CD4-positive, alpha-beta T cell treated with Interleukin-10 for 1 hour (primary cell): Measurements from ENCODE around the gene CMC1.
A peak's percentile ranks its signal among the peaks of the same experiment; 100 is the strongest.
"Not testable (repeated sequence)": the region's sequence is repeated elsewhere in the genome, so short reads cannot be mapped to it uniquely, and the experiment has no call there.

Experiments
- DNase-seq: peaks from one replicate; pipeline ENCODE4 v3.0.0-alpha.2; 2020

The CMC1 gene

DNA sequence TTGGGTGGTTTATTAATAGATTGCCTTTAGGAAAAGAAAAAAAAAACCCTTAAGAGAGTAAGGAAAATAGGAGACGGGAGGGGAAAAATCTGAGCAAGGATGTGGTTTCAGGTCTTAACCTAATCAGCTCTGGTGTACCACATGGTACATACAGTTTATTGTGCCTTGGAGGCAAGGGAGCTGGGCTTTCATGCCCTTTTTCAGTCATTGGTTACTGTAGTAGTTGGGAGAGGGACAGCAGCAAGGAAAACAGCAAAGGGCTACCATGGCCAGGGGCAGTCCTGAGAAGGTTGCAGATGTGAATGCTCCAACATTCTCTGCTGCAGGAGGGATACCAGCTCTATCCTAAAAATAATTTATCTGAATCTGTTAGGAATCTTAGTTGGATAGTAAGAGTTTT lies 5.9 kb downstream of the CMC1 start:
- DNase-seq: no peak

DNA sequence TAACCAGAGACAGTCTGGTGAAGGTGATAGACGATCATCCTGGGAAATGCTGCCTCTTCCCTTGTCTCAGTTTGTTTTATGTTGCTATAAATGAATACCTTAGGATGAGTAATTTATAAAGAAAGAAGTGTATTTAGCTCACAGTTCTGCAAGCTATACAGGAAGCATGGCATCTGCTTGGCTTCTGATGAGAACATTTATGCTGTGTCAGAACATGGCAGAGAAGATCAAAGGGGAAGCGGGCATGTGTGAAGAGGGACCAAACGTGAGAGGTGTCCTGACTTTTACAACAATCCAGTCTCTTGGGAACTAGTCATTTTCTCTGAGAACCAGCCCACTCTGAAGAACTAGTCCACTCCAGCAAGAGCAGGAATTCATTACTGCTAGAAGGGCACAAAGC lies 9.6 kb downstream of the CMC1 start:
- no peak for DNase-seq

DNA sequence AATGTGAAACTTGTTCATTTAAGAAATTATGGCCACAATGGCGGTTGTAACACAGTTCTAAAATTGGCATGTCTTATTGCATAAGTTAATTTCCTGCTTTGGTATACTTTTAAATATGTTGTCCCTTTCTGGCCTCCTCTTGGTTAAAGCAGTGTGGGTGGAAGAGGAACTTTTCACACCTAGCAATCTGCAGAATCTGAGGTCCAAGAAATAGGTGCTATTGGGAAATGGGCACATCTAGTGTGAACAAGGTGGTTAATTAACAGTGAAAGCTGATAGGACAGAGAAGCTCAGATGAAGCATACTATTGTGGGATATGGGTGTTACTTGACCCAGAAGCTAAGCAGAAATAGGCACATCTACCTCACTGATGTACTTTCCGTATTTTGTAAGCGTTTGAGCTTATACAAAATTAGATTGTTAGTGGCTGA lies 10.6 kb downstream of the CMC1 start:
- DNase-seq: peak; percentile 64

DNA sequence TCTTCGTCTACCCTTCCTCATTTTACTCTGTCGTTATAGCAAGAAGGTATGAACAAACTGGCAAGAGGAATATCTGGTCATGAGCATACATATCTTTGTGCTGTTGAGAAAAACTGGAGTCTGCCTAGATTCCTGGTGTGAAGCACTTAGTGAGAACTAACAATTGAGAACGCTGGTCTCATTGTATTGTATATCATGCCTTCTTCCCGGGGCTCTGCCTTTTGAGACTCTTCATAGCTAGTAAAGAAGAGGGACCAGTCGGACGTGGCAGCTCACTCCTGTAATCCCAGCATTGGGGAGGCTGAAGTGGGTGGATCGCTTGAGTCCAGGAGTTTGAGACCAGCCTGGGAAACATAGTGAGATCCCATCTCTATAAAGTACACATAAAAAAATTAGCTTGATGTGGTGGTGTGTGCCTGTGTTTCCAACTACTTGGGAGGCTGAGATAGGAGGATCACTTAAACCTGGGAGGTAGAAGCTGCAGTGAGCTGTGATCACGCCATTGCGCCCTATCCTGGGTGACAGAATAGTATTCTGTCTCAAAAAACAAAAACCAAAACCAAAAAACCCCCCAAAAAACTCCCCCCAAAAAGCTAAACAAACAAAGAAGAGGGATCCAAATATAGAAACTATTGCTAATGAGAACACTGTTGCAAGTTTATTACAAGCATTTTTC lies 11.8 kb downstream of the CMC1 start:
- no peak for DNase-seq

DNA sequence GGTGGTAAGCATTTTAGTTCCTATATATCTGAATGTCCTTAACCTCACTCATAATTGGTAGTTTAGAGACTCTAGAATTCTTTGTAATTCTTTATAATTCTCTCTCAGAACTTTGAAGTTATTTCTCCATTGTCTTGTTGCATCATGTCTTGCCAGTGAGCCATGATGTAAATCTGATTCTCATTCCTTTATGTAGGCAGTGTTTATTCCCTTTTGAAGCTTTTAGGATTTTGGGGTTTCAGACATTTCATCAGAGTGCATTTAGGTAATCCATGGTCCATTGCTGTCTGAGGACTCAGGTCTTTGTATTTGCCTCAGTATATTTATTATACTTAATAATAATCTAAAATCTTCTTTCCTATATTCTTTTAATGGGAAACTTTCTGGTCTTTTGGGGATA lies 20.6 kb downstream of the CMC1 start:
- no peak for DNase-seq

DNA sequence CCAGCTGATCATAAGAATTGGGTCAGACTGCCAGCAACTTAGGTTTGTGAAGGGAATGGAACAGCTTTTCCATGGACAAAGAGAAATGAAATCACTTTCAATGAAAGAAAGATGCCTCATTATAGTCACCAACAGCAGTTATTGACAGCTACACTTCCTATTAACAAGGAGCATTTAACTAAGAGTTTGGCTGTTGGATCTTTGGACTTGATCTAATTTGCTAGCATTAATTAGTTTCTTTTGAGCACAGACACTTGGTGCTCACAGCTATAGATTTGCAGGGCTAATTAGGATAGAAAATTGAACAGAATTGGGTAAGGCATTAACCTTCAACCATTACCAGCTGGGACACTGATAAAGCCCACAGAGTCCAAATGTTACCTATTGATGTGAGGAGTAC lies 24.2 kb downstream of the CMC1 start:
- DNase-seq: no peak

DNA sequence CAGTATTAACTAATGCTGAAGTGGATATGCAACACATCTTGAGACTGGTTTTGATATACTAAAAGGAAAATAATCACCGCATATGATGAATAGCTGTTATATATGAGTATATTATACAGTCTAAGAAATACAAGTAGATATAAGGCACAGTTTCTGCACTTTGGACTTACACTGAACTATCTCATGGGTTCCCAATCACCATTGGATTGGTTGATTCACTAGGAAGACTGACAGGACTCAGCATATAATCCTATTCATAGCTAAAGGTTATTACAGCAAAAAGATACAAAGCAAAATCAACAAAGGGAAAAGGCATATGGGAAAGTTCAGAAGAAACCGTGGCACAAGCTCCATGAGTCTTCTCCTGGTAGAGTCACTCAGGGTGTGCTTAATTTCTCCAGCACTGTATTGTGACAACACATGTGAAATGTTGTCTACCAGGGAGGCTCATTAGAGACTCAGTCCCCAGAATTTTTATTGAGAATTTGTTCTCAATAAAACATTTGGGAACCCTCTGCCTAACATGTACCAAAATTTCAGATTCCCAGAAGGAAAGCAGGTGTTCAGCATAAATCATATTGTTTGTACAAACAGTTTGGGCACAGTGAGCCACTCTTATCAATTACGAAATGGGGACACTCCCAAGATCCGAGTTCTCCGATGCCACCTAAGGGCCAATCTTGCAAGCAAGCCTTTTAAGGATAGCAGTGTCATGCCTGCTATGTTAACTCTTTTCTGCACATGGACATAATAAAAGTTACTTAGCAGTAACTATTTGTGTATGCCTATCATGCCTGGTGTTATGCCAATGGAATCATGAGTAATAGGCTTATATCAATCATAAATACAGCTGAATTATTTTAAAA lies 26.8 kb downstream of the CMC1 start:
- no peak for DNase-seq

DNA sequence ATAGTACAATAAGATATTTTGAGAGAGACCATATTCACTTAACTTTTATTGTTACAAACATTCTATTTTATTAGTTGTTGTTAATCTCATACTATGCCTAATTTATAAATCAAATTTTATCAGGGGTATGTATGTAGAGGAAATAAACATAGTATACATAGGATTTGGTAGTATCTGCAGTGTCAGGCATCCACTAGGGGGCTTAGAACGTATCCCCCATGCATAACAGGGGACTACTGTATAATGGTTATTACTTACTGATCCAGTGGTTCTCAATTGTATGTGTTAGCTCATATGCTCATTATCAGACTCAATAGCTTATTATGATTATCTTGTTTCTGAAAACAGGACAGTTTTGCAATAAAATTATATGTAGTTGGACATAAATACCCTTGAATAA lies 27.6 kb downstream of the CMC1 start:
- peak; percentile 21 for DNase-seq

DNA sequence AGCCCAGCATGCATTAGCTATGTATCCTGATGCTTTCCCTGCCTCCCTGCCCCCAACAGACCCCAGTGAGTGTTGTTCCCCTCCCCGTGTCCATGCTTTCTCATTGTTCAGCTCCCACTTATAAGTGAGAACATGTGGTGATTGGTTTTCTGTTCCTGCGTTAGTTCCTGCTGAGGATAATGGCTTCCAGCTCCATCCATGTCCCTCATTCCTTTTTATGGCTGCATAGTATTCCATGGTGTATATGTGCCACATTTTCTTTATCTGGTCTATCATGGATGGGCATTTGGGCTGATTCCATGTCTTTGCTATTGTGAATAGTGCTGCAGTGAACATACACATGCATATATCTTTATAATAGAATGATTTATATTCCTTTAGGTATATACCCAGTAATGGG lies 28.5 kb downstream of the CMC1 start:
- not testable (repeated sequence) for DNase-seq

DNA sequence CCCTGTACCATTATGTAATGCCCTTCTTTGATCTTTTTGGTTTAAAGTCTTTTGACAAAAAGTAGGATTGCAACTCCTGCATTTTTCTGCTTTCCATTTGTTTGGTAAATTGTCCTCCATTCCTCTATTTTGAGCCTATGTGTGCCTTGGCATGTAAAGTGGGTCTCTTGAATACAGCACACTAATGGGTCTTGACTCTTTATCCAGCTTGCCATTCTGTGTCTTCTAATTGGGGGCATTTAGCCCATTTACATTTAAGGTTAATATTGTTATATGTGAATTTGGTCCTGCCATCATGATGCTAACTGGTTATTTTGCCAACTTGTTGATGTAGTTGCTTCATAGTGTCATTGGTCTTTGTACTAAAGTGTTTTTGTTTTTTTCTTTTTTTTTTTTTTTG lies 32.4 kb downstream of the CMC1 start:
- no peak for DNase-seq

DNA sequence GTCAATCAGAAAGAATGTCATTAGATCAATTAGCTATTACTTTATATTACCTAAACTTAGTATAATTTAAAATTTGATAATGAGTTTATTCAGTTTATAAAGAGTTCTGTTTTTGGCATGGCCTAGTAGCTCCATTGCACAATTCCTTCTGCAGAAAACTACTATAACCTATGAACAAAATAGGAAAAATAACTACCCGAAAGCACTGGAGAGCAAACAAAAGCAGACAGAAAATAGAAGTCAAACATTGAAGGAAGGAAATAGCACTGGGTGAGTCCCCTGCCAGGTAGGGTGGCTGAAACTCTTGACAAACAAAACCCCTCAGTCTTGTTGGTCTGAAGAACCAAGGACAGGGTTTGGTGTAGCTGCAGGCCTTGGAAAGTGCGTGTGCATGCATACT lies 37.5 kb downstream of the CMC1 start:
- no peak for DNase-seq

DNA sequence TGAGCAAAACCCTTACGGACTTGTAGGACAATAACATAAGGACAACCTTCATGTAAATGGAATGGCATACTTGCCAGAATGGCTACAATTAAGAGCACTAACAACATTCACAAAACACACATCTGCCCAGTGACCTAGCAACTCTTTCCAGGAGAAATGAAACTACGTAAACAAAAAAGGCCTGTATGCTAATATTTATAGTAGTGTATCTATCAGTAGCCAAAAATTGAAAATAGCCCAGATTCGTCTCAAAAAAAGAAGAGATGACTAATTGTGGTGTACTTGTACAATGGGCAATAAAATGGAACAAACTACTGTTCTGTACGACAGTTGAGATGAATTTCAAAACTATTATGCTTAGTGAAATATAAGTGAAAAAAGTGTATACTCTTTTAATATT lies 38.4 kb downstream of the CMC1 start:
- no peak for DNase-seq

DNA sequence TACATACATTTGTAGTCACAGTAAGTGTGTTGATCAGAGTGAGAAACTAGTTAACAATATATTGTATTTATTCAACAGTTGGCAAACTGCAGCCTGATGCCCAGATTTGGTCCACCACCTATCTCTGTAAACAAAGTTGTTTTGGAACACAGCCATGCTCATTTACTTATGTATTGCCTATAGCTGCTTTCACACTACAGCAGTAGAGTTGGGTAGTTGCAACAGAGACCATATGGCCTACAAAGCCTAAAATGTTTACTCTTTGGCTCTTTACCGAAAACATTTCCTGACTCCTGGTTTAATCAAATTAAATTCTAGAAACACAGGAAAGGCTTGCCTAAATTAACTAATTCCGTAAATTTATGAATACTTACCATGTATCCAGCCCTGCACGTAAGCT lies 39.4 kb downstream of the CMC1 start:
- no peak for DNase-seq

DNA sequence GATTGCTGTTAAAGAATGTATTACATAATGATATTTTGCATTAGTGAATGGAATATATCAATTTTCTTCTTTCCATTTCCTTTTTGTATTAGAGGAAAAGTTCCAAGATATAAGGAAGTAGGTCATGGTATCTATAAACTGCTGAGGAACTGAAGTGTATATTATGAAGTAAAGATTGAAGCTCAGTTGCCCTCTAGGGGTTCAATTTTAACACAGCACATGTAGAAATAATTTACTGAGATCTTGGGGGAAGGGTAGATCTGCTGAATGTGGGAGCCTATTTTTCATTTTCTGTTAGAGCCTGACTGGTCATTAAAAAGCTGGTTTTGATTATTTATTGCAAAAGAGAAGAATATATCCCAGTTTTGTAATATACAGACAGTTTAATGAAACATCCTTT lies 45.2 kb downstream of the CMC1 start:
- peak; percentile 52 for DNase-seq

DNA sequence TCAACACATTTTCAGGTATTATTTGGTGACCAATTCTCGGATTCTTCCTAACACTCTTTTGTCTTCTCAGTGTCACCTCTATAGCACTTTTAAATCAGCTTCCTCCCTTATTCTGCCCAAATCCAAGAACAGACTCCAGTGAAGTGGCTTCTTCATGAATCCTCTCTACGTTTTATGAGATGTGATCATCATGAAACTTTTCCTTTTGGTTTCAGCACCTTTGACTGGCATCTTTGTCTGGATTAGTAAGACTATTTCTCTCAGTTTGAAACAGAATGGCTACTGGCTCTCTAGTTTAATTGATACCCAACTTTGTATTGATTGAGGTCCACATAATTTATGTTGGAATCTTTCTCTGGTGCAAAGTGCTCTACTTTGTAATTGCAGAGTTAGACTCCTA lies 45.6 kb downstream of the CMC1 start:
- DNase-seq: no peak

DNA sequence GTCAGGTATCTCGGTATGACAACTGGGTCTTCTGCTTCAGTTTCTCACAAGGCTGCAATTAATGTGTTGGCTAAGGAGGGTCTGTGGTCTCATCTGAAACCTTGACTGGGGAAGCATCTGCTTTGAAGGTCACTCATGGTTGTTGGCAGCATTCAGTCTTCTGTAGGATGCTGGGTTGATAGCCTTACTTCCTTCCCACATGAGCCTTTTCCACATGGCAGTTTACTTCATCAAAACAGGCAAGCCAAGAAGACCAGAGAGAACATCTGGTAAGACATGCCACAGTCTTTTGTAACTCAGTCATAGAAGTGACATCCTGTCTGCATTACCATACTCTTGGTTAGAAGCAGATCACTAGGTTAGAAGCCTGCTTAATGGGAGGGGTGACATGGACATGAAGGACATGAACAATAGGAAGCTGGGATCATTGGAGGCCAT lies 49.5 kb downstream of the CMC1 start:
- peak; percentile 20 for DNase-seq

DNA sequence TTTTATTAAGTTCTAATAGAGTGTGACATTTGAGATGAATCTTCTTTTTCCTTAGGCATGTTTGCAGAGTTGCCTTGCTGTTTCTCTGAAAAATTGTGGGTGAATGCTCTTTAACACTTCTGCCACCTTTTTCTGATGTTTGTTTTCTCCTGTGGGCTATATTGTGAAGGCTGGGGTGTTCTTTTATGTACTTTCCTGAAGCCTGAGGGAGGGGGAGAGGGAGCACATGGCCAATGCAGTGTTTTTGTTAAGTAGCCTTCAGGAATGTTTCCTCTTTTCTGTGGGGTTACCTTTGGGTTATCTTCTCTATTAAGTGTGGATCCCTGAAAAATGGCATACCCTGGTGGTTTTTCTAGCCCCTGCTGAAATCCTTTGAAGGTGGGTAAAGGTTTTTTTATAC lies 50.2 kb downstream of the CMC1 start:
- no peak for DNase-seq

DNA sequence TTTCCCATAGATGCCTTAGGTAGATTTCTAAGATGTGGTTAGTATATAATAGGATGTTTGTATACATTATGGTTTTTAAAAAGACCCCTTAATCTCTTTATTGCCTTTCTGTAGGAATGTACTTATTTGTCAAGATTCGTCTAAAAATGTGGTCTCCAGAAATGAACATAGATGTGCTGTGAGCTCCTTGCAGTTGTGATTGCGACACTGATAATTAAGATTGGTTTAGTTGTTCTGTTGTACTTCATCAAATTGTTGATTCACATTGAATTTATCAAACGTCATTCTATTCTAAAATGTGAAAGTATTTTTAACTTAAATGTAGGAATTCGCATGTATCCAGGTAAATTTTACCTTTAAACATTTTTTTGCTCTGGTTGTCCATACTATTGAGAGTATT lies 51.2 kb downstream of the CMC1 start:
- no peak for DNase-seq

DNA sequence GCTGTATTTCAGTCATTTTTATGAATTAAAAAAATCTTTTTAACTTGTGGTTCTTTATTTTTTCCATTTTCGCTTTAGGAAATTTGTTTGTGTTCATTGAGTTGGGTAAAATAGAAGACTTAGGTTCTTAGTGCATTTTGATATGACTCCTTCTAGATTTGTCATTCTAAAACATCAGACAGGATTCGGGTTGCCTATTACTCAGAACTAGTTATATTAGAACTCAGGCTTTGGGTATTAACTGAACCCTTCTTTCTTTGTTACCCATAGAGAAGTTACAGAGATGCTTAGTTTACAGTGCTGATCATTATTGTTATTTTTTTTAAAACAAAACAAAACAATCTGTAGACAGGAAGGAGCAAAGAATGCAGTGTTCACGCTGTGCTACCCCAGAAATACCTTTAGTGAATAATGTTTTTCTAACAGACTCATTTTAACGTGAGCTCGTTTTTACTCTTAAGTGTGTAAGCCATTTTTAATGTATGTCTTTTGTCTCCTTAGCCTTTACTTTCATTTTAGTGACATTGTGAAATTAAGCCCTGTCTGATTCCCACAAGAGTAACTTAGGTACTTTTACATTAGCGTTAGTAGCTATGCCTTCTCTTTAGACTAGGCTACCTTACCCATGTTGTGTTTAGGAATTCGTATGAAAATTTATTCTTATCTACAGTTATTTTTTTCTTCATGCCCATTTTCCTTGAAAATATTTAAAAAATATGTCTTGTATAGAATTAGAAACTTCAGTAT lies 53.4 kb downstream of the CMC1 start:
- DNase-seq: no peak

DNA sequence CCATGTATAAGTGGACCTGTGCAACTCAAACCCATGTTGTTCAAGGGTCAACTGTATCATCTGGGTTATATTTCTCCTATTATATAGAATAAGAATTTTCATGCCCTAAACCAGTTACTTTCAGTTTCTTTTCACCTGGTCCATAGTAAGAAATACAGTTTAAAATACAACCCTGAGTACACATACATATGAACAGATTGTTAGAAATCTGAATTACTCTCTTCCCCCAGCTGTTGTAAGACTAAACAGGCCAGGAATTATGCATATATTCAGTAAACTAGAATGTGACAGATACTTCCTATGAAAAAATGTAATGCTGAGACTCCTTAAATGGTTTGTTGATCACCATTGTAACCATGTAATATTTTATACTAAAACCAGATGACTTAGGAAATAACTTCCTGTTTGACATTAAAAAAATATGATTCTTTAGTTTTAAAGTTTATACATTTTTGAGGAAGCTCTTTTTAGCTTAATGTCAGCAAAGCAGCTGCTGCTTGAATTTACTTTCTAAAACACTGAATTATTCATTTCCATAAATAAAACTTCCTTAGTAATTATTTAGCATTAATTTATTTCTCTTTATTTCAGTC lies 54.6 kb downstream of the CMC1 start:
- no peak for DNase-seq

DNA sequence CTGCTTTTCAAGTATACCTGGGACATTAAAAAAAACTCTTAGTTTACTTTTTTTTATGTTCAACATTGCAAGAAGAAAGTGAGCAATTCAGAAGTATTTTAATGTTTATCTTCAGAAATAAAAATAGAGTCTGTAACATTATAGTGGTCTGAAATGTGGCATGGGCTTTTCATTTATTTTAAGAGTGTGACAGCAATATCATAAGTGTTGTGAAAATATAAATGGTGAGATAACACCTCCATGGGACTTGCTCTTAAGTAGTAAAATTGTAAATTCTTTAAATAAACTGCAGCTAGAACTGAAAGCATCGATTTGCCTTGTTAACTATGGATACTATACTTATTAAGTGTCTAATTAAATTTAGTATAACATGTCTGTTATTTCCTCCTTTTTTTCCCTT lies 58.3 kb downstream of the CMC1 start:
- DNase-seq: no peak

DNA sequence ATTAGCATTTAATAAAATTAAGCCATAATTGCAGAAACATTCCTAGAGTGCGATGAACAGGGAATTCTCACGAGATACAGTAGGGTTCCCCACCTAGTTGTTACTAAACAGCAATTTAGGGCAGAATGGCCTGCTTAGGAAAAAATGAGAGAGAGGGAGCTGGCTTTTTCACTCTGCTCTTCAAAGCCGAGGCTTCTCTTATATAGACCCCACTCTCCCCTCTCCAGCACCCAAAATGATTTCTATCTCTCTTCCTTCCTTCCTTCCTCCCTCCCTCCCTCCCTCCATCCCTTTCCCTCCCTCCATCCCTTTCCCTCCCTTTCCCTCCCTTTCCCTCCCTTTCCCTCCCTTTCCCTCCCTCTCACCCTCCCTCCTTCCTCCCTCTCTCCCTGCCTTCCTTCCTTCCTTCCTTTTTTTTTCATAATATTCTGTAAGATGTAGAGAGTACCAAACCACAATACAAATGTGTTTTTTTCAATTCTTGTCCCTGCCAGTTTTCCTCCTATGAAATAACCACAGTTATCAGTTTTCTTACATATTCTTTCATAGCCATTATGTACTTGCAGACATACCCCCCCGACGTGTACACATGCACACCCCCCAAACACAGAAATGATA lies 59.0 kb downstream of the CMC1 start:
- DNase-seq: no peak

DNA sequence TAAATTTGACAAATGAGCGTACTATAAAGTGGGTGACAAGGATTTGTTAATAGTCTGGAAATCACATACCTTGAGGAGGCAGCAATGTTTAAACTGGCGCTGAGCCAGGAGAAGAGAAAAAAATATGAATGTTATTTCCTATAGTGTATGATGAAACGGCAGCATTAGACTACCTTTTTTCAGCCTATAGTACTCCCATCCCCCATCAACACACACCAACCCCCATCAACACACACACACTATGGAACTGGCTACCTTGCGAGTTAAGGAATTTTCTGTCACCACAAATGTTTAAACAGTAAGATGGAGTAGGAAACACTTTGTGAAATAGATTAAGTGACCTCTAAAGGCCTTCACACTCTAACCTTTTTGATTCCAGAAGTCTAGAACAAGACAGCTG lies 60.3 kb downstream of the CMC1 start:
- DNase-seq: no peak
